ENCODE data around the gene RNF183.
A peak's percentile ranks its signal among the peaks of the same experiment; 100 is the strongest.

The RNF183 gene

GRCh38 chr9:113267911-113268566 is 35.1 kb downstream of the RNF183 start:
- no peak for DNase-seq (ENCODE audit: low read depth)
- TF ChIP-seq CTCF (IDR thresholded peaks at IDR 0.05; ENCODE audit: control insufficient read depth, extremely low read depth, insufficient read depth): no peak
- no peak overlapping the region for H3K4me3 ChIP-seq (ENCODE audit: low read depth, low read length)

GRCh38 chr9:113266174-113266573 is 37.0 kb downstream of the RNF183 start:
- no peak for DNase-seq (ENCODE audit: low read depth)
- TF ChIP-seq CTCF (IDR thresholded peaks at IDR 0.05; ENCODE audit: control insufficient read depth, extremely low read depth, insufficient read depth): no peak
- no peak overlapping the region for H3K4me3 ChIP-seq (ENCODE audit: low read depth, low read length)

DNA sequence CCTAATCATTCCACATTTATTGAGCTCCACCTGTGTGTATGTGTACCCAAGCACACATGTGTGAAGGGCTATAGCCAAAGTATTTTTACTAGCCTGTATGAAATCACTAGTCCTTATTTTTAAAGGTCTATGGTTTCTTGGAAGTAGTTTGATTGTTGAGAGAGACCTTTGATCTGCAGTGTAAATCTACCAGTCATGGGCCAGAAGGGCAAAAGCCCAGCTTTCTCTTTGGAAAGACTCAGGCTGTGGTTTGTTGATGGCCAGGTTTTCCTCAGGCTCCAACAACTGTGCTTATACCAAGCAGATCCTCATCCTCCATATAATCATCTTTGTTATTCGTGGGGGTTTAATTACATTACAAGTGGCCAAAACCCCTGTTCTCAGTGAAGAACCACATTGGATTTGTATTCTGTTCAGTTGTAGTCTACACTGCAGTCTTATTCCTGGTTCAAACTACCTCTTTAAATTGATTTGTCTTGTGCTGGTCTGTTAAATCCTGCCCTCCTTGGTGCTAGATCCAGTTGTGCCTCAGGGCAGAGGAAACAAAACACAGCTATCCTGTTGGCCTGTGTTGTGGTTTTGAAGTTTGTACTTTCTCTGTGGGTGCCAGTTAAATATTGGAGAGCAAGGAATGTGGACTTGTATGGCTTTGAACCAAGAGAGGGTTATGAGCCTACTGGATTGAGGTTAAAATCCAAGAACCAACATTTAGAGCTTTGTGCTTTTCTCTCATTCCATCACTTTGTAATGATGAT is 41.1 kb downstream of the RNF183 start:
- no peak overlapping the region for H3K4me3 ChIP-seq (ENCODE audit: low read depth, low read length)
- TF ChIP-seq CTCF (IDR thresholded peaks at IDR 0.05; ENCODE audit: control insufficient read depth, extremely low read depth, insufficient read depth): no peak
- DNase-seq (ENCODE audit: low read depth): no peak

DNA sequence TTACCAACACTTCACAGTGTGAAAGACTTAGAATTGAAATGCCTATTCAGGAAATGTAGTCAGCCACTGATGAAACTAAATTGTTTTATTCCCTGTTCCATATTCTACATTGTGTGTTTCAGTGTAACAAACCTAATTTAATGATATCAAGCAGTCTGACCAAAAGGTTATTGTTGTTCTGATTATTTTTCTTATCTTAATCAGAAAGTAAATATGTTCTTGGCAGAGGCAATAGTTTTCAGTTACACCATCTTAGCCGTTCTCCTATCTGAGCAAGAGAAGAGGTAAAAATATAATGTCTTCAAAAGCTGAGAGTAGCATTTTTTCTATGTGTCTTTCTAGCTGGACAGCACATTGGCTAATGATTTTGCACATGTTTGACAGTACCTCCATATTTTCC is 44.9 kb downstream of the RNF183 start:
- no peak for TF ChIP-seq CTCF (IDR thresholded peaks at IDR 0.05; ENCODE audit: control insufficient read depth, extremely low read depth, insufficient read depth)
- DNase-seq (ENCODE audit: low read depth): peak; percentile 62

DNA sequence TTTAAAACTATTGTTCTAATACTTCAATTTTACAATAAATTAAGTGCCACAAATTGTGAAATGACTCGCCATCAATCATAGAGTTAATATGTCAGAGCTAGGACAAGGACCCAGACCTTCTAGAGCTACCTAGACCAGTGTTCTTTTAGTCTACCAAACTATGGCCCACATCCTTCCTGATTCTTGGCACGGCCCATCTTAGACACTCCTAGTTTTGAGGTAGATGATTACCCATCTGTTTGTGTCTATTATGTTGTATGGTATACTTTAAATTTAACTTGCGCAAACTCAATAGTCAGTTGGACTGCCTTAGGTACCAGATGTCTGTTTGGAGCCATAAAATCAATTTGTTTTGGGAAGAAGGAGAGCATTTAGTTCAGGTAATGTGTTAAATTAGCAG is 45.3 kb downstream of the RNF183 start:
- DNase-seq (ENCODE audit: low read depth): no peak
- no peak overlapping the region for H3K4me3 ChIP-seq (ENCODE audit: low read depth, low read length)
- no peak for TF ChIP-seq CTCF (IDR thresholded peaks at IDR 0.05; ENCODE audit: control insufficient read depth, extremely low read depth, insufficient read depth)

More for the DNA sequence above, 44.9 kb downstream of the RNF183 start:
- H3K4me3 ChIP-seq (ENCODE audit: low read depth, low read length): no peak overlapping the region

DNA sequence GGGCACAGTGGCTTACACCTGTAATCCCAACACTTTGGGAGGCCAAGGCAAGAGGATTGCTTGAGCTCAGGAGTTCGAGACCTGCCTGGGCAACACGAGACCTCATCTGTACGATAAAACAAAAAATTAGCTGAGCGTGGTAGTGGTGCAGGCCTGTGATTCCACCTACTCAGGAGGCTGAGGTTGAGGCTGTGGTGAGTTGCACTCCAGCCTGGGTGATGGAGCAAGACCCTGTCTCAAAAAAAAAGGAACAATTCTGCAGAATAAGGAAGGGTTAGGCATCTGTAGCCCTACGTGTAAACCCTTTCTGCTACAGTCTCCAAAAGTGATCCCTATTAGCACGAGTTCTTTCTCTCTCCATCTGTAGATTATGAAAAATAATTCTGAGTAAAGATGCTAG is 47.7 kb downstream of the RNF183 start:
- H3K4me3 ChIP-seq (ENCODE audit: low read depth, low read length): no peak overlapping the region
- DNase-seq (ENCODE audit: low read depth): no peak
- TF ChIP-seq CTCF (IDR thresholded peaks at IDR 0.05; ENCODE audit: control insufficient read depth, extremely low read depth, insufficient read depth): no peak

Measured in LNCaP clone FGC (cell line).